H7 (cell line): ENCODE measurements around the gene ABLIM2. TPM values are rescaled to one million over a fixed set of nuclear protein-coding genes. Genes with fewer than 3 reads are reported as not detected.

Experiments
- DNase-seq: peaks from one replicate; pipeline ENCODE4 v3.0.0; 2012
- H3K27me3 ChIP-seq: 2 replicates; pipeline ENCODE4 v1.6.0; 2011; ENCODE audit warnings: mild to moderate bottlenecking, low read length; ENCODE audit not compliant: control insufficient read depth, insufficient read depth
- H3K36me3 ChIP-seq: replicated peaks from 2 replicates; pipeline ENCODE4 v1.5.1; 2011; ENCODE audit warnings: low read length; ENCODE audit not compliant: control insufficient read depth, insufficient read depth
- H3K4me3 ChIP-seq: 2 replicates; pipeline ENCODE4 v1.5.1; 2011; ENCODE audit warnings: low read depth, mild to moderate bottlenecking, control low read depth, low read length, moderate library complexity; ENCODE audit not compliant: insufficient read depth
- total RNA-seq: library from RNA; depleted of rRNA; stranded (reverse); fragments of >200 nt; shearing (Covaris generic); gene quantifications from 2 replicates; pipeline ENCODE4 v1.2.3, GENCODE V29; 2014

Gene ABLIM2
- total RNA-seq, 1 experiment from 2014 or later, result 1.9 TPM

DNA sequence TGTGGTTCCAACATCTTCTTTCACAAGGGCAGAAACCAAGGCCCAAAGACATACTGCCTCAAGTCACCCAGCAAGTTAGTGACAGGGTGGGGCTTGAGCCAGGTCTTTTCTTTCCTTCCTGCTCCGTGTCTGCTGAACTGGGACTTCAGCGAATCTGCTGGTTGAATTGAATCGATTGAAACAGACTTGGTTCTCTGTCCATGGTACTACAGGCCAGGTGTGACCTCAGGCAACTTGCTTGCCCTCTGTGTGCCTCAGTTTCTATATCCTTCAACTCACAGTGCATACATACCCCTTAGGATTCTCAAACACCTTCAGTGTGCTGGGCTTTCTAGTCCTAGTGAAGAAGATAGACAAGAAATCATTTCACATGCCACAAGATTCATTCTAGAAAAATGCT lies 2.0 kb upstream of the ABLIM2 start:
- H3K27me3 ChIP-seq, result peaks cover 38% of the 10 kb centered on the region
- DNase-seq, result no peak
- H3K36me3 ChIP-seq, result no peaks in the 10 kb centered on the region
- no peak overlapping the region for H3K4me3 ChIP-seq

DNA sequence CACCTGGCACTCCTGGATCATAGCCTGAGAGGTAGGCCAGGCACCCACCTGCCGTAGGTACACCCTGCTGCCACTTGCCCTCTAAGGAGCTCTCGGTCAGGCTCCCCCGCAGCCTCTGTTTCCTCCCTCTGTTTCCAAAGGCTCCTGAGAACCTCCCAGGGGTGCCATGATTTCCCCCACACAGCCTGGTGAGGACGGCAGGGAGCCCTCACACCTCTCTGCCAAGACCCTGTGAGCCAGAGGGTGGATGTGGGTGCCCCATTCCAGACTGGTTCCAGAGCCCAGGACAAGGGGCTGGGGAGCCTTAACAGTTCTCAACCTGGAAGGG lies 1.6 kb upstream of the ABLIM2 start:
- peak; percentile 50 for DNase-seq
- peaks cover 38% of the 10 kb centered on the region for H3K27me3 ChIP-seq
- H3K36me3 ChIP-seq, result no peaks in the 10 kb centered on the region
- no peak overlapping the region for H3K4me3 ChIP-seq

DNA sequence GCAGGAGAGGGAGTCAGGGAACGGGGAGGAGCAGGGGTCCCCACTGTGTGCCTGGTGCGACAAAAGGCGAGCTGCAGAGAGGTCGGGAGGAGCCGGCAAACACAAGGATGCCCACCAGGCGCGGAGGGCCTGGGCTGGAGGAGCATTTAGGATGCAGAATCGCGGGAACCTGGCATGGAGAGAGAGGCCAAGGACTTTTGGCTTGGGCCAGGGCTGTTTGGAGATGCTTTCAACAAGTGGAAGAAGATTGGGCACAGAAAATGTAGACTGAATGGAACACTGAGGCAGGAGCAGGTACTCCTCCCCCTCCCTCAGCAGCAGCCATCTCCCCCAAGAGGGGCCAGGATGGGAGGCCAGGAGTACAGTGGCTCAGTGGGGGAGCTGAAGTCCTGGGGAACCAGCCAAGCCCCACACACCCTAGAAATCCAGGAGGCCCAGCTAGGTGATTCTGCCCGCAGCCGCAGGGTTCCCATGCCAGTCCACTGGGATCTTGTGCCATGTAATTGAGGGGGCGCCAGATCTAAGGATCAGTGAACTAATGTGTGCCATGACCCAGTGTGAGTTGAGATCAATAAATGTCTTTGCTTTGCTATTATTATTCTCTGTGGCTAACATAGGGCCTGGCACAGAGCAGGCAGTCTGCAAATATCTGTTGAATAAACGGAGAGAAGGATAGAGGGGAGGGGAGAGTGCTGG lies 1.1 kb upstream of the ABLIM2 start:
- Histone ChIP-seq H3K36me3 (no peaks in the 10 kb centered on the region), H3K27me3 (peaks cover 38% of the 10 kb centered on the region), H3K4me3 (peak overlapping the region; percentile 72)
- no peak for DNase-seq

DNA sequence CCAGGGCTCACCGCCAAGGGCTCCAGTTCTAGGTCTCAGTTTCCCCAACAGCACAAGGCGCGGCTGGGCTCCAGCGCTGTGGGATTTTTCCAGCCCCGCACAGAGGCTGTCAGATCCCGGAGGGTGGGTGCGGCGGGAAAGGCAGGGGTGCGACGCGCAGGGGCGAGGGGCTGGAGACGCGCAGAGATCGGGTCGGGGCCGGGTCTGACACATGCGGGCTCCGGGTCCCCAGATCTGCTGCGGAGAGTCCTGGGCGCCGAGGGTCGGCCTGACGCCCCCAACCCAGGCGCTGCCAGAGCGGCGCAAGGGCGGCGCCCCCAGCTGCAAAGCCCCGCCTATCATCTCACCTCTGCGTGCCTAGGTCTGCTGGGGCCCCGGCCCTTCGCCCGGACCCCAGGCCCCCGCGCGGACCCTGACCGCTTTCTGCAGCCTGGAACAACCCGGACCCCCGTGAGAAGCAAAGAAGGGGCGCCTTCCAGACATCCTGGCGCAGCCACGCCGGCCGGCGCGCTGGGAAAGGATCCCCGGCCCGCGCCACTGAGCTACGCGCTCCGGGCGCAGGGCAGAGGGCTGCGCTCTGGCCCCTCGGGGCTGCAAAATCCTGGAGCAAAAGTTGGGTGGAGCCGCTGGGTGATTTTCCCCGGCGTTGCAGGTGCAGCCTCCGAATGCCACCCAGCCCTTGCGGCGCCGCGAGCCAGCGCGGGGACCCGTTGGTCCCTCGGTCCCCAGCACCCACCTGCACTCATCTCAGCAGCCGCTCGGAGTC lies 486 bp downstream of the ABLIM2 start:
- H3K36me3 ChIP-seq, result no peaks in the 10 kb centered on the region
- peak; percentile 75 for DNase-seq
- peaks cover 38% of the 10 kb centered on the region for H3K27me3 ChIP-seq
- peak overlapping the region; percentile 69 for H3K4me3 ChIP-seq

DNA sequence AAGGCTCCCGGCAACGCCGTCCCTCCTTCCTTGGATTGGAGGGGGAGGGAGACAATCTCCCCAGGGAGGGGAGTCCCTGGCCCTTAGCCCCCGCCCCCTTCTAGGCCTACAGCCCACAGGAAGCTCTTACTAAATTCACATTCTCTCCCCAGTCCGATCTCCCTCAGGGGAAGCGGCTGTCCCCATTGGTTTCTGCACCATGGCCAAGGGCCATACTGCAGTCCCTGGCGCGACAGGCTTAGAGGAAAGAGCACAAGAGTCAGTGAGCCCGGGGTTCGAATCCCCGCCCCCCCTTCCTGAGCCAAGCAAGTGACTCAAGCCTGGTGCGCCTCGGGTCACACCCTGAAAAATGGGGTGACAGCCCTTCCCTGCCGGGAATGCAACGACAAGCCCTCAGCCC lies 1.1 kb downstream of the ABLIM2 start:
- H3K4me3 ChIP-seq, result no peak overlapping the region
- H3K36me3 ChIP-seq, result no peaks in the 10 kb centered on the region
- peak; percentile 69 for DNase-seq
- H3K27me3 ChIP-seq, result peaks cover 38% of the 10 kb centered on the region

DNA sequence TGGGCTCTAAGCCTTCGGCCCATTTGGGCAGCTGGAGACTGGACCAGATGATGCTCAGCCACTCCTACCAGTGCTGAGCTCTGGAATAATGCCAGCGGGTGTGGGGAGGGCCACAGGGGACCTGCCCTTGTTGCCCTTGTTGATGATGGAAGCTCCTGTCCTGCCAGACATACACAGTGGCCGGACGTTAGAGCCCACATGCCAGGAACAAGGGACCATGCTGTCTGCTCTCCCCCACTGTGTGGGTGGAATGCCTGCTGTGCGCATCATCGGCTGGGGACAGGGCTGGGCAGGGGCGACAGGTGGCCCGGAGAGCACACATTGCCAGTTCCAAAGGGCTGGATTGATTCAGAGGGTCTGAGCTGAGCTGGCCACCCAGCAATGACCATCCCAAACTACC lies 2.0 kb downstream of the ABLIM2 start:
- Histone ChIP-seq H3K36me3 (no peaks in the 10 kb centered on the region), H3K4me3 (no peak overlapping the region), H3K27me3 (peaks cover 38% of the 10 kb centered on the region)
- no peak for DNase-seq

DNA sequence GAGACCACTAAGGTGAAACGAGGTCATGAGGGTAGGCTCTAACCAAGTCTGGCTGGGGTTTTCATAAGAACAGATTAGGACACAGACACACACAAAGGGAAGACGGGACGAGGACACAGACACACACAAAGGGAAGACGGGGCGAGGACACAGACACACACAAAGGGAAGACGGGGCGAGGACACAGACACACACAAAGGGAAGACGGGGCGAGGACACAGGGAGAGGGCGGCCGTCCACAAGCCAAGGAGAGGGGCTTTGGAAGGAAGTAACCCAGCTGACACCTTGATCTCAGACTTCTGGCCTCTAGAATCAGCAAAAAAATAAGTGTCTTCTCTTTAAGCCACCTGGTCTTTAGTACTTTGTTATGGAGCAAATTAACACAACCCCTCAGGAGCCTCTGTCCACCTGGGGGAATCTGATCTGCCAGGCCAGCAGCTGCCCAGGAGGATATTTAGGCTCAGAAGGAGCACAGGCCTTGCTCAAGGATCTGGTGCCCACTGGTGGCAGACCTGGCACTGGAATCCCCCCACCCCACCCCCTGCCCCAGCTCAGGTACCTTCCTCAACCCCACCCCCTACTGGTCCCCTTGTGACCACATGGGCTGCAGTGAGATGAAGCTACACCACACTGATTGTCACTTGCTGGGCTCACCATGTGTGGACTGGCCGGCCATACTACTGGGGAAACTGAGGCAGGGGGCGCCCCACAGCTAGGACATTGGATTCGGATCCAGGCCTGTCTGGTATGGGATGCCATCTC lies 2.8 kb downstream of the ABLIM2 start:
- Histone ChIP-seq H3K36me3 (no peaks in the 10 kb centered on the region), H3K4me3 (no peak overlapping the region), H3K27me3 (peaks cover 38% of the 10 kb centered on the region)
- DNase-seq, result peak; percentile 75

DNA sequence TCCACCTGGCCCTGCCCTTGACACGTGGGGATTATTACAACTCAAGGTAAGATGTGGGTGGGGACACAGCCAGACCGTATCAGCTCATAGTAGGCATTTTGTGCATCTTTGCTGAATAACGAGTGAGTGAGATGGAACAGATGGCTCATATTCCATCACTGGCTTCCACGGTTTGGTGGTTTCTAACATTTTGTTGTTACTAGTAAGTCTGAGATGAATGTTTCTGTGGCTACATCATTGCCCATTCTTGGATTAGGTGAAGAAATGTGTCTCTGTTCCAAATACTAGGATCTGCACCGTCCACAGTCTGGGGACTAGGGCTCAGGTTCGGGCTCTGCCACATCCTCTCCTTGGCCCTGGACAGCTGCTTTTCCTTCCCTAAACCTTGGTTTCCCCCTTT lies 3.6 kb downstream of the ABLIM2 start:
- no peak overlapping the region for H3K4me3 ChIP-seq
- H3K36me3 ChIP-seq, result no peaks in the 10 kb centered on the region
- no peak for DNase-seq
- peaks cover 33% of the 10 kb centered on the region for H3K27me3 ChIP-seq

DNA sequence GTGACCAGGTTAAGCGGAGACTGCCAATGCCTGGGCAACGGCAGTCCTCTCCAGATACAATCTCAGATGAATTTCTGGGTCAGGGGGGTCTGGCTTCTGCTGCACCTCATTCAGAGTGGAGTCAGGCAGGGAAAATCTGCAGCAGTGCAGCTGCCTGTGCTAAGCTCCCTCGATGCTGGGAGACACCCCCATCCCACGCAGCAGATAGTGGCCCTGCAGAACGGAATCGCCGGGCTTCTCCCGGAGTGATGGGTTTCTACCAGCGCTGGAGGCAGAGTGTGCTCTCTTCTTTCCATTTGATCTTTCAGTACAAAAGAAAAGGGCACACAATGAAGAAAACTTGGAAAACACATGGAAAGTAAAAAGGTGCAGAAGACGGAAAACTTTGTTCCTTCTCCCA lies 5.2 kb downstream of the ABLIM2 start:
- H3K36me3 ChIP-seq, result no peaks in the 10 kb centered on the region
- no peak overlapping the region for H3K4me3 ChIP-seq
- H3K27me3 ChIP-seq, result peaks cover 21% of the 10 kb centered on the region
- no peak for DNase-seq

DNA sequence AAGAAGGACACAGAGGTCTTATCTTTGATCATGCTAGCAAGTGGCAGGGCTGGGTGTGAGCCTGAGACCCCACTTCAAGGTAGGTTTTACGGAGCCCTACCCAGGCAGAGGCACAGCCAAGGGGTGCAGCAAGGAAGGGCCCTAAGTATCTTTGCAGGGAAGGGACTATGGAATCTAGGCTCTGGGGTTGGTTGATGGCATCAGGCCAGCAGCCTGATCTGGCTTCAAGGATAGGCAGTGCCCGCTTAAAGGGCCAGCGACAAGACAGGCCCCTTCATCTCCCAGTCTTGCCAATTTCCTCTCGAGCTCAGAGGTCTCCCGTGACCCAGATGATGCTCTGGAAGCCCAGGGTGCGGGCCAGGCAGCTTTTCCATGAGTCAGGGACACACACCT lies 5.8 kb downstream of the ABLIM2 start:
- H3K4me3 ChIP-seq, result no peak overlapping the region
- no peaks in the 10 kb centered on the region for H3K36me3 ChIP-seq
- DNase-seq, result no peak
- peaks cover 15% of the 10 kb centered on the region for H3K27me3 ChIP-seq

DNA sequence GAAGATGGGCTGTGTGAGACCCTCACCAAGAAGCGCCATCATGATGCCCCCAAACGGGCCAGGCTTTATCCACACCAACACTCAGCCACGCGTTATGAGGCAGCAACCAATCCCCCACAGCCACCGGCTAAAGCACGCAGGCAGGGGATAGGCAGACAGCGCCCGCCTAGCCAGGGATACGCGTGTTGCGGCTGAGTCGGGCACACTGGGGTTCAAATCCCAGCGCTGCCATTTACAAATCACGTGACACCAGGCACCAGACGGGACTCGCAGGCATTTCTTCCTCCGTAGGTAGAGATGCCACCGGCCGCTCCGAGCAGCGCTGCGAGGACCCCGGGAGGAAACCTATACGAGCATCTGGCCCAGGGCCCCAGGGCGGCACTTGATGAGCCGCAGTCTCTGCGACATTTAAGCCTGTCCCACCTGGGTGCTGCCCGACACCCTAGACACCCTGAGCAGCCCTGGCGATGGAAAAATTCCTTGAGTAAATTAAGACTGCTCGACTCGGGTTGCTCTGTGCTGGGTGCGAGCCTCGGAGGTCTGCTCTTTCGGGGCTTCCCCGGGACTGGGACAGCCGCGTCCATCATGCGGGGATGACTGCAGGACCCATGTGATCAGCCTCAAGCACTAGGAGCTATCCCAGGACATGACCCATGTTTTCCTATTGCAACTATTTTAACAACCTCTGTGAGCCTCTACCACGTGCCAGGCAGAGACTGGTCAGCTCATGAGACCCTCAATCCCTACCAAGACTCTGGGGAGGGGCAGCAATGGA lies 6.3 kb downstream of the ABLIM2 start:
- DNase-seq, result no peak
- Histone ChIP-seq H3K36me3 (no peaks in the 10 kb centered on the region), H3K27me3 (peaks cover 9% of the 10 kb centered on the region), H3K4me3 (no peak overlapping the region)

DNA sequence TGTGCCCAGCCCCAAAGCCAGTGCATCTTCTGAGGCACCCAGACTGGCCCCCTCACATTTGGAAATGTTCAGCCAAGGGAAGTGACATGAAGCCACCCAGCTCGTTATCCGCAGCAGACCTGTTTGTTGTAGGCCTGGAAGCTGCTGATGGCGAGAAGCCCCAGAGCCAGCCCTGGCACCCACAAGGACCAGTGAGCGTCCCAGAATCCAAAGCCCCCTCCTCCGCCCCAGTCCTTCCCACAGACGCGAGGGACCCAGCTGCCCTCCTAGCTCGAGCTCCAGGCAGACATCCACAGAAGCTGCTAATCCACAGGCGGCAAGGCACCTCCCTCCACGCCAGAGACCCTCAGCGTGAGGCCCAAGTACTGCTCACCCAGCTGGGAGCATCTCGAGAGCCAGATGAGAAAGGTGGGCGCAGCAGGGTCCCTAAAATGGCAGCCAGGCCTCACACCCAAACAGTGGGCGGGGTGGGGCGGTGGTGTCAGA lies 7.4 kb downstream of the ABLIM2 start:
- Histone ChIP-seq H3K4me3 (no peak overlapping the region), H3K27me3 (peaks cover under 1% of the 10 kb centered on the region; the same call in 1 of the 2 replicates), H3K36me3 (no peaks in the 10 kb centered on the region)
- no peak for DNase-seq

DNA sequence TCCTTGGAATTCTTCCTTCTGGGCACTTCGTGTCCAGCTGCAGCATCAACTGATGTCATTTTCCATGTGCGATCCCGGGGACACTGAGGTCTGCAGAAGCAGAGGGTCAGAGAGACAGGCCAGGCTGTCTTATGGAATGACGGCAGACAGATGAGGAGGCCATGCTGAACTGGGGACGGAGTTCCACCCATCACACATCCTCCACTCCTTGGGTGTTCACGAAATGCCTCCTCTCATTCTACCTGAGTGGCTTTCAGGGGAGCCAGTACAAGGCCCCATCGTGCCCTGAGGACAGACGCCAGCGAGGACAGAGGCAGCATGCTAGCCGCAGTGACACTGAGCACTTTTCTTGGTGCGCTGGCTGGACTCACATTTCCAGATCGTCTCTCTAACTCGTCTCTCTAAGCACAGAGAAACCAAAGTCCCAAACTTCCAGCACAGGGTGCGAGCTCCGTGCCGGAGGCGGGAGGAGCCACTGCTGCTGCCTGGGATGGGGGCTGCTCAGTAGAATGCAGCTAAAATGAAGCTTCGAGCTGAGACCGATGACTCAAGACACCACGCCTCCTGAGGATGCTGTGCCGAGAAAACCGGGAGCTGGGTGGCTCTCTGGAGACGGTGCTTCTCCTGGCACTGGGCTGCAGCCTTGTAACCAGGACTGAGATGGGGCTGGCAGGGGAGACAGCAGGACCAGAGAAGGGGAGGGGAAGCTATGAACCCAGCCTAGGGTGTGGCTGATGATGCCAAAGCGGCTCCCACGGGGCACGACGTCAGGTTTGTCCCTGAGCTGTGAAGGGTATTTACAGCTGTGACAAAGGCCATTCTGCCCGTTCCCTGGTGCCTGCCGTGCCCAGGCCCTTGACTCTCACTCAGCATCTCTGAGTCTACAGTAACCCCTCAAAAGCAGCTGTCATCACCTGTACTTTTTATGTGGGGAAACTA lies 8.2 kb downstream of the ABLIM2 start:
- DNase-seq, result peak; percentile 54

More for the DNA sequence above, 8.2 kb downstream of the ABLIM2 start:
- H3K4me3 ChIP-seq, result no peak overlapping the region
- H3K36me3 ChIP-seq, result no peaks in the 10 kb centered on the region
- no peaks in the 10 kb centered on the region for H3K27me3 ChIP-seq
